SJSA1 (cell line): ENCODE data around the gene C17orf78. TPM values are rescaled to one million over a fixed set of nuclear protein-coding genes. Genes with fewer than 3 reads are reported as not detected.
"Not testable (repeated sequence)": the region's sequence is repeated elsewhere in the genome, so short reads cannot be mapped to it uniquely, and the experiment has no call there.

Source experiments
- DNase-seq, 2 experiments: peaks; one replicate each; pipeline ENCODE4 v3.0.0-alpha.2; 2015 to 2020; ENCODE audit warnings: low spot score in 2 of 2, low read depth in 1 of 2
- H3K27ac ChIP-seq: fragments of 250-450 bp; sonication (Bioruptor Pico); 2 replicates; pipeline ENCODE4 v1.5.1; 2020; ENCODE audit warnings: mild to moderate bottlenecking, moderate library complexity
- H3K27me3 ChIP-seq: fragments of 250-450 bp; sonication (Bioruptor Pico); replicated peaks from 2 replicates; pipeline ENCODE4 v1.5.1; 2020; ENCODE audit warnings: mild to moderate bottlenecking, moderate library complexity
- H3K36me3 ChIP-seq: fragments of 250-450 bp; sonication (Bioruptor Pico); 2 replicates; pipeline ENCODE4 v1.5.1; 2020; ENCODE audit warnings: mild to moderate bottlenecking
- H3K4me1 ChIP-seq: fragments of 250-450 bp; sonication (Bioruptor Pico); replicated peaks from 2 replicates; pipeline ENCODE4 v1.6.1; 2021; ENCODE audit warnings: mild to moderate bottlenecking
- H3K4me3 ChIP-seq: fragments of 250-450 bp; sonication (Bioruptor Pico); 2 replicates; pipeline ENCODE4 v1.5.1; 2020; ENCODE audit warnings: mild to moderate bottlenecking
- H3K9me3 ChIP-seq: fragments of 250-450 bp; sonication (Bioruptor Pico); replicated peaks from 2 replicates; pipeline ENCODE4 v1.5.1; 2020; ENCODE audit warnings: mild to moderate bottlenecking
- total RNA-seq: library from RNA; depleted of rRNA; stranded (reverse); fragments of >200 nt; shearing (Covaris generic); gene quantifications from 2 replicates; pipeline ENCODE4 v1.2.3, GENCODE V29; 2014; rRNA removed

The C17orf78 gene
- total RNA-seq, 1 experiment from 2014 or later = not detected

- Histone ChIP-seq H3K27ac (no peak overlapping the region), H3K4me3 (no peak overlapping the region), H3K4me1 (no peaks in the 10 kb centered on the region), H3K36me3 (peaks cover 72% of the 10 kb centered on the region), H3K9me3 (no peaks in the 10 kb centered on the region; the same call in 1 of the 2 replicates), H3K27me3 (no peaks in the 10 kb centered on the region)
- no peak for DNase-seq
These were observed 54.4 kb downstream of the C17orf78 start for GRCh38 chr17:37430051-37430627.

- Histone ChIP-seq H3K4me1 (no peaks in the 10 kb centered on the region), H3K9me3 (no peaks in the 10 kb centered on the region; the same call in 1 of the 2 replicates), H3K27ac (no peak overlapping the region), H3K27me3 (no peaks in the 10 kb centered on the region), H3K36me3 (peaks cover 50% of the 10 kb centered on the region), H3K4me3 (no peak overlapping the region)
- no peak for DNase-seq
These were observed 56.9 kb downstream of the C17orf78 start for GRCh38 chr17:37432671-37433070.

- Histone ChIP-seq H3K27ac (no peak overlapping the region), H3K4me1 (no peaks in the 10 kb centered on the region), H3K9me3 (no peaks in the 10 kb centered on the region; the same call in none of the 2 replicates), H3K27me3 (no peaks in the 10 kb centered on the region), H3K4me3 (no peak overlapping the region), H3K36me3 (peaks cover 55% of the 10 kb centered on the region)
- DNase-seq = no peak
These were observed 62.4 kb downstream of the C17orf78 start for GRCh38 chr17:37438141-37438540.

- Histone ChIP-seq H3K4me1 (no peaks in the 10 kb centered on the region), H3K27me3 (no peaks in the 10 kb centered on the region), H3K9me3 (no peaks in the 10 kb centered on the region; the same call in 1 of the 2 replicates), H3K27ac (no peak overlapping the region), H3K36me3 (peaks cover 62% of the 10 kb centered on the region), H3K4me3 (no peak overlapping the region)
- DNase-seq = no peak
These were observed 64.6 kb downstream of the C17orf78 start for GRCh38 chr17:37440424-37440823.

- not testable (repeated sequence) for H3K4me1 ChIP-seq, H3K9me3 ChIP-seq, H3K27ac ChIP-seq, H3K27me3 ChIP-seq, H3K4me3 ChIP-seq, DNase-seq
- H3K36me3 ChIP-seq = peaks cover 62% of the 10 kb centered on the region
These were observed 65.7 kb downstream of the C17orf78 start for GRCh38 chr17:37441369-37442014.

Other genes starting within 250 kb of the C17orf78 start
- 13.3 and 23.4 TPM in 2 replicates for gene ACACA, start 30.9 kb downstream of the C17orf78 start, total RNA-seq
- gene TADA2A, start 30.9 kb downstream of the C17orf78 start, total RNA-seq = 8.3 and 20.1 TPM in 2 replicates
- gene DUSP14, start 113.9 kb downstream of the C17orf78 start, total RNA-seq = 91.2 and 94.6 TPM in 2 replicates
- 7.1 and 8.3 TPM in 2 replicates for gene SYNRG, start 233.4 kb downstream of the C17orf78 start, total RNA-seq